Measurements from ENCODE around the gene FBXW7. TPM values are rescaled to one million over a fixed set of nuclear protein-coding genes. Genes with fewer than 3 reads are reported as not detected.
A peak's percentile ranks its signal among the peaks of the same experiment; 100 is the strongest.
"Not testable (repeated sequence)": the region's sequence is repeated elsewhere in the genome, so short reads cannot be mapped to it uniquely, and the experiment has no call there.

Gene FBXW7, protein sequence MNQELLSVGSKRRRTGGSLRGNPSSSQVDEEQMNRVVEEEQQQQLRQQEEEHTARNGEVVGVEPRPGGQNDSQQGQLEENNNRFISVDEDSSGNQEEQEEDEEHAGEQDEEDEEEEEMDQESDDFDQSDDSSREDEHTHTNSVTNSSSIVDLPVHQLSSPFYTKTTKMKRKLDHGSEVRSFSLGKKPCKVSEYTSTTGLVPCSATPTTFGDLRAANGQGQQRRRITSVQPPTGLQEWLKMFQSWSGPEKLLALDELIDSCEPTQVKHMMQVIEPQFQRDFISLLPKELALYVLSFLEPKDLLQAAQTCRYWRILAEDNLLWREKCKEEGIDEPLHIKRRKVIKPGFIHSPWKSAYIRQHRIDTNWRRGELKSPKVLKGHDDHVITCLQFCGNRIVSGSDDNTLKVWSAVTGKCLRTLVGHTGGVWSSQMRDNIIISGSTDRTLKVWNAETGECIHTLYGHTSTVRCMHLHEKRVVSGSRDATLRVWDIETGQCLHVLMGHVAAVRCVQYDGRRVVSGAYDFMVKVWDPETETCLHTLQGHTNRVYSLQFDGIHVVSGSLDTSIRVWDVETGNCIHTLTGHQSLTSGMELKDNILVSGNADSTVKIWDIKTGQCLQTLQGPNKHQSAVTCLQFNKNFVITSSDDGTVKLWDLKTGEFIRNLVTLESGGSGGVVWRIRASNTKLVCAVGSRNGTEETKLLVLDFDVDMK
- 14.5 TPM for polyA plus RNA-seq (2013, experiment 1 of 2; ENCODE audit: insufficient read length)
- polyA plus RNA-seq (2013, experiment 2 of 2; ENCODE audit: insufficient read length) = 11.5 TPM

DNA sequence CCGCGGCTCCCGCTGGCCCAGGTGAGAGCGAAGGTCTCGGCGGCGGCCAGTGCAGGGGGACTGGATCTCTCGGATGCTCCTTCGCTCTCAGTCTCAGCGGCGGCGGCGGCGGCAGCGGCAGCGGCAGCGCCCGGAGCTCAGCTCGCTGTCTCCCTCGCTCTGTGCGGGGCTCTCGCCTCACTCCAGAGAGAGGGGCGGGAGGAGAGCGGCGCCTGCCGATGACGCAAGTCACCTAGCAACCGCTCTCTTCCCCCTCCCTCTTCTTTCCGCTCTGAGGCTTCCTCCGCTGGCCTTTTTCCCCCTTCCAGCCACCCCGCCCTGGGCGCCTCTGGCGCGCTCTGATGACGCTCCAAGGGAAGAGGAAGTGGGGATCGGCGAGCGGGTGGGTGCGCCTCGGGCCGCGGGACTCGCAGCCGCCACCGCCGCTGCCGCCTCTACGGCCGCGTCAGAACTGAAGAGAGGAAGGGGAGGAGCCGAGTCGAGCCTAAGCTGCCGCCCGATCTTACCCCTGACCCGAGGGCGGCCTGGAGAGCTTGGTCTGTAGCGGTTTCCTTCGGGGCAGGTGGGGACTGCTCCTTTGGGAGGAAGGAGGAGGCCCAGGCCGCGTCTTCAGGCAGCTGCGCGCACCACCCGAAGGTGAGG, at the start of gene FBXW7:
Gene FBXW7 (minus strand): TSS at position 190 of the 642 bp plus-strand sequence. CDS start 124,289 bp downstream, outside the sequence.
- DNase-seq = peak; percentile 99

DNA sequence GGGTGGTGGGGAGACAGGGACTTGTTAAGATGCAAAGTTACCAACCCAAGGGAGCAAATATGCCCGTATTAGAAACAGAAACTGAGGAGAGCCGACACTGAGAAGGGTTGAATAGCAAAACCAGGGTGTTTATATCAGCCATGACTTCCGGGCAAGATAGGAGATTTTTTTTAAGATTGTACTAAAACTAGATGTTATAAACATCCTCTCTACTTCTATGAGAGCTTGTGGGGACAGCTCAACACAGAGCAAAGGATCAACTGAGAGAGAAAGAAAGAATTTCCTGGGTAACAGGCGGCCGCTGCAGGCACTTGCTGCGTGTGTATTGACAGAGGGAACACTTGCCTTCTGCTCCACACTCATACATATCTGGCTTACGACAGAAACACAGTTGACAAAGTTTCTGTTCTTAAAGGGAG, 49.1 kb upstream of the FBXW7 start:
- DNase-seq = no peak

DNA sequence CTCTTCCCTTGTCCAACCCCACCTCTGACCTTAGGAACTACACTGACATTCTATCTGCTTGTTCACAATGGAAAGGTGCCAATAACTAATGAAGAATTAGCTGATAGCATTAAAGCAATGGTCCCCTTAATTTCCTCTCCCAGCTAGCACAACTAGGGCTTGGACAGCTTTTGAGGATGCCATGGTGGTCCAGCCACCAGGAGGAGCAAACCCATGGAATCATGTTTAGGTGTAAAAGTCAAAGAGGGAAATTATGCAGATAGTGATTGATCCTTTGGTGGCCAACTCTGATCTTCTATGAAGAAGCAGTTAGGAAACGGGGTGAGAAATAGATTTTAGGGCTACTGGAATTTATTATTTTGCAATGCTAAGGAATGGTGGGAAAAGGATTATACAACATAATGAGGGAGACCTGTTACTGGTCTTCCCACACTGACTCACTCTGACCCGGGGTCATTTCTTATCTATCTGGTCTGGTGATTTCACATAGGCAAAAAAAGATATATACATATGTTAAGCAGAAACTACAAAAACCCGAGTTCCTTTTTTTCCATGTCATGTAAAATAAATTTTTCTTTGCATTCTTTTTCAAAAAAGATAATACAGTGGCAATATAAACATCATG, 45.8 kb upstream of the FBXW7 start:
- no peak for DNase-seq

DNA sequence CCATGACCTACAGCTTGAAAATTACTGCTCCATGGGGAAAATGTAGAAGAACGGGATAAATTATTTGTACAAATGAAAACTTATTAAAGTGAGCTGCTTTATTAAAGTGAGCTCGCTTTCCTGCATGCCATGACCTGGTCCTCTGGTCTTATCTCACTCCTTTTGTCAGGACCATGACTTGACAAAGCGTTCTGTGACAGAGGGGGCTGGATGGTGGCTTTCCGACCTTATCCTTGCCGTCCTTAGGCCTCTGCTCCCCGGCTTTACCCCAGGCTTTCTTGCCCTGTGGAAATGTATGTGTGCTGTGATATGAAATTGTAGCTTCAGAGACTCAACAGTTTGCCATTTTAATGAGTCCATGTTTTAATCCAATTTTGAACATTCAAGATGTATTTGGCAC, 44.0 kb upstream of the FBXW7 start:
- no peak for DNase-seq

DNA sequence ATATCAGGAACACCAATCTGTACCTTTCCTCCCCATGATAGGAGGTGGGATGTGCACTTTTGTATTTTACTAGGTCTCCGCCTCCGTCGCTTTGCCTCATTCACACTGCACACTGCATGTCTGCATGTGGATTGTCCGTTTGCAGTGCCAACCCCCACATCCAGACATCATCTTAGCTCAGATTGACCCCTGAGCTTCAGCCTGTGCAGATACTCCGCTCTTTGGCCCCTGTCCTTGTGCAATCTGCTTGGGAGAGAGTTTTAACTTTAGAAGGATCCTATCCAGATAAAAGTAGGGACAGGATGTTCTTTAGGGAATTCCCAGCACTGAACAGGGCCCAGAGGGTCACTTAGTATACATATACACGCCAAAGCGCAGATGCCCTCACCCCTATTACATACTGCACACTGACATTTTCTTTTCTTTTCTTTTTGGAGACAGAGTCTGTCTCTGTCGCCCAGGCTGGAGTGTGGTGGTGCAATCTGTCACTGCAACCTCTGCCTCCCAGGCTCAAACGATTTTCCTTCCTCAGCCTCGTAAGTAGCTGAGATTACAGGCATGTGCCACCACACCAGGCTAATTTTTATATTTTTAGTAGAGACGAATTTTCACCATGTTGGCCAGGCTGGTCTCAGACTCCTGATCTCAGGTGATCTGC, 43.3 kb upstream of the FBXW7 start:
- DNase-seq = no peak

DNA sequence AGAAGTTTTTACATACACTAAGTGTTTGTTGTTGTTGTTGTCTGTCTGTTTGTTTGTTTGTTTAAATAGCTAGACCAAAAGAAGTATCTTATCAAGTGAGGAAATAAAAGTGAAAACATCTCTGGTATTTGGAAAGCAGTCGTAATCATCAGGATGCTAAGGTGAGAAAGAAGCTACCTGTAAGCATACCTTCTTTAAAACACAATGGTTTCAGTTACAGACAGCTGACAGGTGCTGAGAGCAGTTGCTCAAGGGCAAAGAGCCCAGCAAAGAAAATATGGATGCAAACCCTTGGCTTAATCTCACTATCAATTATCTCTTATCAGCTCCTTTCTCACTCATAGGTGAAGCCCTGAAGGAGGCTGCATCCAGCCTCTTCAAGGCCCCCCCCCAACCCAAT, 42.8 kb upstream of the FBXW7 start:
- no peak for DNase-seq

DNA sequence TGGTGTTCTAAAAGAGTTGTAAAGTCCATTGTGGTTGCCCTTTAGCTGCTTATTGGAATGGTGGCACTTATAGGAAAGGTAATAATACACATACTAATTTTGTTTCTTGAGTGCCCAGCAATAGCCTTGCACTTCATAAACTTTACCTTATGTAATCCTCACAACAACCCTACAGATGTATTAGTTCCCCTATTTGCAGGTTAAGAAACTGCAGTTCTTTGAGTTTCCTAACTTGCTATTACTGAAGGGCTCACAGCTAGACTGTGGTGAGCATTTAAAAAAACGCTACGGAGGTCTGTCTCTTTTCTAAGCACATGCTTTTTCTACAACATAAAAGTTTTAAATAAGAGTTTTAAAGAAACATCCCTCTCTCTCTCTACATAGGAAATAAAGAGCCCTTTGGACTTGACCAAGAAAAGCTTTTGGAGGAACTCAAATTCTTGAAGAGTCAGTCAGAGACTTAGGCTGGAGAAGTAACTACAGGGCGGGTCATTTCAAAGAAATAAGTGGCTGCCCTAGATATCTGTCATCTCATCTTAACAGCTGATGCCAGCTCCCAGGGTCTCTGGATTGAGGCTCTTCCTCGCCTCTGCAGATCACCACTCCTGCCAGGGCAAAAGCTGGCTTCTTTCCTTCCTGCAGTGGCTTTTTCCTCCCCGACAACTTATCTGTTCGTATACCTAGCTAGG, 42.0 kb upstream of the FBXW7 start:
- no peak for DNase-seq

DNA sequence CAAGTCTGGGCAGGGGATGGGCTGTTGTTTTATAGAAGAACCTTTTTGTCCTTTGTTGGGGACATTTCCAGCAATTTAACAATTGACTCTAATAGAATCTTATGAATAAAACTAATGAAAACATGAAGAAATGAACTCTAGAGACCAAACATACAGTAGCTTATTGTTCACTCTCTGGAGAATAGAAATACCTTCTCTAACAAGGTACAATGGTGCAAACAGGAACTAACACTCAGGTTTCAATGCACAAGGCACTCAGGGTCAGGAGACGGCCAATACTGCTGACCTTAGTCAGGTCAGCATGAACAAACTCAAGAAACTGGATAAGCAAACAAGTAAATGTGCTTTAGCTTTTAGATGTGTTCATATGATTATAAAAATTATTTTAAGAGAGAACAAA, 39.6 kb upstream of the FBXW7 start:
- no peak for DNase-seq

DNA sequence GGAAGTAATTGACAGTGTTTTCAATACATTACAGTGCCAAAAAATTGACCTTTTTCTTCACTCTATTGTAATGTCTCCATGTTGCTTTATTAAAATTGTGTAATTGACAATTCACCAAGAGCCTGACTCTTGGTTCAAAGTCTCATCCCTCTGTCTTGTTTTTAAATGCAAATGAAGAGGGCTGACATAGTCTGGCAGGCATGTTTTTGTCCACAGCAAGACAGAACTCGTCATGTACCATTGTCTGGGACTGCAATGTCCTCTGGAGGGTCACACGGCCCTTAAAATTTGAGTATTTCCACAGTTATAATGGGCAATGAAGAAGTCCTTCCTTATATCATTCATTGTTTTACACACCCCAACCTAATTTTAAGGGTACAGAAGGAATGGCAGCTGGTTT, 38.0 kb upstream of the FBXW7 start:
- DNase-seq = no peak

DNA sequence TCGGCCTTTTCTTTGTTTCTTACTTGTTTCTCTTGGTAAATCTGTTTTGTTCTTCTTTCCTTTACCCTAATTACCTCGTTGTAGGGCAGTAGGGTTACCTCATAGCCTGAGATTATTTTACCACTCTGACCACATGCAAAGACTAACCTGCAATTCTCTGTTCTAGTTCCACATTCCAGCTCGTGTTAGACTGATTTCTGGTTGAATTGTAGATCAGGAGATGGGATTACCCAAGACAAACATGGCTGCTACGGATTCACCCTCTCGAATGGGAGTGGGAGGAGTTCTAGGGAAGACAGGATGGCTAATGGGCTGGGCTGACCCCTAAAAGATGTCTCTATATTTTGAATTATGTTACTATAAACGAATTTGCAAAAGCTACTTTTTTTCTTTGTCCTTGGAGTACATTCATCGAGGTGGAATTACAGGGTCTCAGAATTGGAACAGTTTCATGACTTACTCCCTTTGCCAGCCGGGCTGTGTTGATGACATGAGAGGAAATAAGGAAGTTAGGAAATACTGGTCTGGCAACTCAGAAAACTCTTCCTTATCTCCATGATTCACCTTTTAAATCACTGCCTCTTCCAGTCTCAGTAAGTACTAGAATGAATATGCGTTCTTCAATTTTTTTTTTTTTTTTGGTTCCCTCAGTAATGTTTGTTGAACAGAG, 36.7 kb upstream of the FBXW7 start:
- DNase-seq = peak; percentile 57

DNA sequence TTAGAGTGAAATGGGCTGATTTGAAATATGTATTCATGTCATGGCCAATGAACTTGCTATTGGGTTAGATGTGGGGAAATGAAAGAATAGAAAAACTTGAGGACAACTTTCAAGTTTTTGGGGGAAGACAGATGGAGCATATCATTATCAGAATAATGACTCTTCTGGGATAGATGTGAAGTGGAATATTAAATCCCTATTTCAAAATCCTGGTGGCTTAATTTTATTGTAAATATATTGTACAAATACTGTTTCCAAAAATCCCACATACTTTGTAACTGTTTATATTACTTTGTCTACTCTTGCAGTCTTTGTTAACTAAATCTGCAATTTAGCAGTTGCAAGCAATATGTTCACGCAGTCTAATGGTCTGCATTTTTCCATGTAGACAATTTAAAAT, 35.9 kb upstream of the FBXW7 start:
- DNase-seq = no peak

DNA sequence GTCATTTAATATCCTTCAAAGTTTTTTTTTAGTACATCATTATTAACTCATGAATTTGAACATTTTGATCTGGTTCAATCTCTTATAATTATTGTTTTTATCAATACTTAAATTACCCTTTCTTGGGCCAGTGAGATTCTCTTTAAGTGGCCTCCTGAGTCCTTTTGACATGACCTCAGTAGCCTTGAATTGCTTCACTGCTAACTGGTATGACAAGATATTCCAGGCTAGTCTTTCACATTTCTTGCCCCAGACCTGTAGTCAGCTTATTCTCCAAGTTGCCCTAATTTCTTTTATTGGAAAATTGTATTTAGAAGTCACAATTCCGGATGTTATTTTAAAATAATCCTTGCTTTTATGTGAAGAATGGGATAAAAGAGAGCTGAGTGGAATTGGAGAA, 35.4 kb upstream of the FBXW7 start:
- DNase-seq = no peak

DNA sequence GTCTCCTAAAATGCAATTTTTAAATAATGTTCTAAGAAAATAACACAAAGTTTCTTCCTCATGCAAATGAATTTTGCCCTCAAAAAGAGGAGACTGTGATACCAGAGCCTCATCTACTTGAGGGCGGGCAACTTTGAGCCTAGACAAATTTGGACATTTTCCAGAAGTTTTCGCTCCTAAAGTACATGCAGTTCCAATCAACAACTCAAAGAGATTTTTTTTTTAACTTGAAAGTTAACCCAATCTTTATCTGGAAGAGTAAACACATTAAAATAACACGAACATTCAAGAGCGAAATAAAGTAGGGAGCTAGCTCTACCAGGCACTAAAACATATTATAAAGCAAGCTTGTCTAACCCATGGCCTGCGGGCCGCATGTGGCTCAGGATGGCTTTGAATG, 29.4 kb upstream of the FBXW7 start:
- DNase-seq = no peak

DNA sequence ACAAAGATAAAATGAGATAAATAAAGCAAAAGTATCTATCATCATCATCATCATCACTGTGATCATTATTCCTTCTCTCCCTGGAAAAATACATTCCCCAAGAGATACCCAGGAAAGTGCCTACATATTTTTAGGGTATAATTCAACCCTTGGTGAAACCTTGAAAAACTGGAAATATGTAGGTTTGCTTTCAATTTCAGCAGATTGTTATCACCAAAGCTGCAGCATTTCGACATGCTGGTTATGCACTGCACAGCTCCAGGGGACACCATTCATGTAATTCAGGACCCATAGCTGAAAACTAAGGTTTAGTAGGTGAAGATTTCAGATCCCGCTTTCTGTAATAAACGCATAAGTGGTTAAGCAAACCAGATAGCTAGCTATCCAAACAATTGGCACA, 28.4 kb upstream of the FBXW7 start:
- DNase-seq = no peak

DNA sequence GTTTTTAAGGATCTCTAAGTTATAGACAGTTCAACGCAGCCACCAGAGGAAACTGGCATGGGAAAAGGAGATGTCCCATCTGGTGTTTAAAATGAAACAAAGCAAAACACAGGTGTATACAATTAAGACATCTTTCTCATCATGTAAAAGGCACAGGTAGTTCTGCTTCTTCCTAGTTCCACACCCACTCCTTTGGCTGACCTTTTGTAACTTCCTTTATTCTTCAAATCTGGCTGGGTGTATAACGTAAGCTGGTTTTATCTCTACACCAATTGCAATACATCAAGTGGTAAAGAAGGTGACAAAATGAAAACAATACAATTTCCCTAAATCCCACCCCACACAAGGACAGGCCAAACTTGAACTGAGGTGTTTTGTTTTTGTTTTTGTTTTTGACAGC, 27.3 kb upstream of the FBXW7 start:
- DNase-seq = no peak

DNA sequence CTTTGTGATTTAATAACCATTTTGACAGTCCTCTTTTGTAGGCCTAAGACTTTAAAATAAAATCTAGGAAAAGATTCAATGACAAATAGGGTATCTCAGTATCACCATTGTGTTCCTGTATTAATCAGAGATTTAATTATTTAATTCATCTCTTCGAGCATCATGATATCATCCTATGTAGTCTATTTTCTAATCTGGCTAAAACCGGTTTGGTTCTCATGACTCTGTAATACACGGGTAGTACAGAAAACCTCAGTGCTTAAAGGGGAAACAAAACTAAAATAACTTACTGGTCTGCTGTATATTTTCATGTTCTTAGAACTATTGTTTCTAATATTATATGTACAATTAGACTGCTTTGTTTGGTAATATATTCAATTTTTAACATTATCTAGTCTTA, 23.7 kb upstream of the FBXW7 start:
- DNase-seq = no peak

DNA sequence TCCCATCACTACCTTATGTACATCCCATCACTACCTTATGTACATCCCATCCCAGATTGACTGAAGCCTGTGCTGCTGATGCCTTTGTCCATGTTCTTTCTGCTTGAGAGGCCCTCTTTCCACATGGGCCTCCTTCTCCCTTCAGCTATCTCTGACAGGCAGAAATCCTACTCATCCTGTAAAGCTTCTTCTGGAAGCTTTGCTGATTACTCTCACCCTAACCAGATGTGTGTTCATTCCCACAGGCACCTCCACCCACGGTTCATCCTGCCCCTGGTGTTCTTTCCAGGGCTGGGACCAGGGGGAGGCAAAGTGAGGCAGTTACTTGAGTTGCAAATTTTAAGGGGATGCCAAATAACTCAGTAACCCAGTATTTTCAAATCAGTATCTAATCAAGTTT, 22.5 kb upstream of the FBXW7 start:
- no peak for DNase-seq

DNA sequence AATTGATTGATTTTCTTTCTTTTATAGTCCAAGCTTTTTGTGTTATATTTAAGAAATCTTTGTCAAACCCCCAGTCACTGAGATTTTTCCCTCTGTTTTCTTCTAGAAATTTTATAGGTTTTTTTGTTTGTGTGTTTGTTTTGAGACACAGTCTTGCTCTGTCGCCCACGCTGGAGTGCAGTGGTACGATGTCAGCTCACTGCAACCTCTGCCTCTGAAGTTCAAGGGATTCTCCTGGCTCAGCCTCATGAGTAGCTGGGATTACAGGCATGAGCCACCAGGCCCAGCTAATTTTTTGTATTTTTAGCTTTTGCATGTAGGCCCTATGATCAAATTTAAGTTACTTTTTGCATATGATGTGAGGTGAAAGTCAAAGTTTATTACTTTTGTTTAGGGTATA, 20.9 kb upstream of the FBXW7 start:
- DNase-seq = no peak

DNA sequence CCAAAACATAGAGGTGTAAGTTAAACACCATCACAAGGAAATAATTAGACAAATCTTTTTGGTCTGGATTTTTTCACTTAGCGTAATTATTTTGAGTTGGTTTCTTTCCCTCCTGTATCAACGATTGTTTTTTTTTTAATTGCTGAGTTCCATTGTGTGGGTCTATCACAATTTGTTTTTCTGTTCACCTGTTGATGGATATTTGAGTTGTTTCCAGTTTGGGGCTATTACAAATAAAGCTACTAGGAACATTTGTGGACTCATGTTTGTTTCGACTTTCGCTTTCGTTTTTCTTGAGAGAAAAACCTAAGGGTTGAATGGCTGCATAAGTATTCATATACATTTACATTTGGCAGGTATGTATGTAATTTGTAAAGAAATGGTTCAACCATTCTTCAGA, 20.4 kb upstream of the FBXW7 start:
- DNase-seq = no peak

DNA sequence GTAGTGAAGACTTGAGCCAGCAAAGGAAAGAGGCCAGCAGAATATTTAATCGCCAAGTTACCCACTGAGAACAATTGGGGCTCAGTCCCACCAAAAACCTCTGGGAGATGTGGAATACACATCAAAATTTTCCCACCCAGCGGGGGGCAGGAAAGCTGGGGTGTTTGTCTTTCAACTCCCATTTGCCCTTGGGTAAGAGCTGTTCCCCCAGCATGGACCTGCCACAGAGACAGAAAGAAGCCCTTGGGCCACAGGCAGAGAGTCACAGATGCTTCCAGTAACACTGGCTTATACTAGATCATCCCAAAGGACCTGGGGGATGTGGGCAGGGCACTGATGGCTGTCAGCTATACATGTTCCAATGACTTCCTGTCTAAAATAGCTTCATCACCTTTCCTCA, 18.9 kb upstream of the FBXW7 start:
- no peak for DNase-seq

DNA sequence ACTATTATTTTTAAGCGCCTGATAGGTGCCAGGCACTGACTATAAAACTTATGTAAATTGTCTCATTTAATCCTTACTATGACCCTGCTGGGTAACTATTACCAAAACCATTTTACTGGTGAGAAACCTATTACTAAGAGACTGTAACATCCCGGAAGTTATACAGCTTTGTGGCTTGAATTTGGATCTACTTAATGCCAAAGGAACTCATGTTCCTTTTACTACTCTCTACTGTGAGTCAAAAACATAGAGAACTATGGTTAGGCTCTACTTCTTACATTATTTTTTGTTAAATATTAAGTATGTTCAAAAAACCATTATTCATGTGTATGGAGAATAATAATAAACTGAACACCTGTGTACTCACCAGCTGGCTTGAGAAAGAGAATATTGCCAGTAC, 14.8 kb upstream of the FBXW7 start:
- not testable (repeated sequence) for DNase-seq
